RWPE2 (cell line): ENCODE measurements around the gene KCNIP1.

Experiments used
- ATAC-seq: fragments of 200-7000 bp; cut with Tn5 transposase; 3 replicates; pipeline ENCODE4 v1.9.1; 2021; ENCODE audit warnings: low read depth
- DNase-seq: peaks from one replicate; pipeline ENCODE4 v3.0.0-alpha.2; 2020; ENCODE audit warnings: low spot score
- H3K27ac ChIP-seq: fragments of 450-650 bp; 2 replicates; pipeline ENCODE4 v1.5.1; 2017; ENCODE audit warnings: mild to moderate bottlenecking; ENCODE audit not compliant: poor library complexity, severe bottlenecking
- H3K27me3 ChIP-seq: fragments of 250-450 bp; sonication (Bioruptor Pico); 2 replicates; pipeline ENCODE4 v1.5.1; 2021; ENCODE audit warnings: mild to moderate bottlenecking, moderate library complexity; ENCODE audit not compliant: insufficient read depth, poor library complexity, severe bottlenecking
- H3K36me3 ChIP-seq: fragments of 250-450 bp; sonication (Bioruptor Pico); 2 replicates; pipeline ENCODE4 v1.5.1; 2020; ENCODE audit warnings: low read depth, mild to moderate bottlenecking, moderate library complexity
- H3K4me1 ChIP-seq: fragments of 250-450 bp; sonication (Bioruptor Pico); 2 replicates; pipeline ENCODE4 v1.5.1; 2021; ENCODE audit warnings: mild to moderate bottlenecking, moderate library complexity; ENCODE audit not compliant: insufficient read depth, poor library complexity, severe bottlenecking
- H3K4me3 ChIP-seq: fragments of 250-450 bp; sonication (Bioruptor Pico); 2 replicates; pipeline ENCODE4 v1.5.1; 2021; ENCODE audit warnings: mild to moderate bottlenecking, moderate library complexity; ENCODE audit not compliant: severe bottlenecking
- H3K9me3 ChIP-seq: fragments of 250-450 bp; sonication (Bioruptor Pico); 2 replicates; pipeline ENCODE4 v1.5.1; 2021; ENCODE audit warnings: mild to moderate bottlenecking, moderate library complexity; ENCODE audit not compliant: severe bottlenecking
- CTCF ChIP-seq: fragments of 450-650 bp; IDR thresholded peaks from one replicate; pipeline ENCODE4 v1.5.1; 2017; ENCODE audit warnings: mild to moderate bottlenecking, moderate library complexity; ENCODE audit not compliant: poor library complexity, severe bottlenecking

Gene KCNIP1

GRCh38 chr5:170466988-170467707, 36.7 kb upstream of the KCNIP1 start:
- peaks cover 16% of the 10 kb centered on the region for H3K4me1 ChIP-seq
- H3K27ac ChIP-seq: peak overlapping the region; percentile 79
- H3K36me3 ChIP-seq: no peaks in the 10 kb centered on the region
- TF ChIP-seq CTCF: no peak
- H3K4me3 ChIP-seq: no peak overlapping the region
- ATAC-seq: peak; percentile 100
- no peaks in the 10 kb centered on the region for H3K27me3 ChIP-seq
- DNase-seq: peak; percentile 93
- H3K9me3 ChIP-seq: no peaks in the 10 kb centered on the region

GRCh38 chr5:170468633-170469285, 35.1 kb upstream of the KCNIP1 start:
- DNase-seq (no peak), ATAC-seq (no peak)
- H3K4me3 ChIP-seq: no peak overlapping the region
- H3K4me1 ChIP-seq: peaks cover 16% of the 10 kb centered on the region
- TF ChIP-seq CTCF: no peak
- no peaks in the 10 kb centered on the region for H3K36me3 ChIP-seq
- no peaks in the 10 kb centered on the region for H3K9me3 ChIP-seq
- no peaks in the 10 kb centered on the region for H3K27me3 ChIP-seq
- no peak overlapping the region for H3K27ac ChIP-seq

GRCh38 chr5:170469414-170469813, 34.4 kb upstream of the KCNIP1 start:
- no peak for TF ChIP-seq CTCF

GRCh38 chr5:170470275-170470674, 33.5 kb upstream of the KCNIP1 start:
- Histone ChIP-seq H3K9me3 (no peaks in the 10 kb centered on the region), H3K4me3 (no peak overlapping the region), H3K4me1 (peaks cover 16% of the 10 kb centered on the region), H3K27ac (no peak overlapping the region), H3K36me3 (no peaks in the 10 kb centered on the region), H3K27me3 (no peaks in the 10 kb centered on the region)
- DNase-seq: no peak
- ATAC-seq: no peak
- TF ChIP-seq CTCF: no peak

More at GRCh38 chr5:170469414-170469813, 34.4 kb upstream of the KCNIP1 start:
- H3K4me3 ChIP-seq: no peak overlapping the region
- no peaks in the 10 kb centered on the region for H3K36me3 ChIP-seq
- DNase-seq (no peak), ATAC-seq (no peak)
- peaks cover 16% of the 10 kb centered on the region for H3K4me1 ChIP-seq
- no peaks in the 10 kb centered on the region for H3K27me3 ChIP-seq
- no peaks in the 10 kb centered on the region for H3K9me3 ChIP-seq
- no peak overlapping the region for H3K27ac ChIP-seq
